Measurements from ENCODE around the gene ITGA5.
"Not testable (repeated sequence)": the region's sequence is repeated elsewhere in the genome, so short reads cannot be mapped to it uniquely, and the experiment has no call there.

DNA sequence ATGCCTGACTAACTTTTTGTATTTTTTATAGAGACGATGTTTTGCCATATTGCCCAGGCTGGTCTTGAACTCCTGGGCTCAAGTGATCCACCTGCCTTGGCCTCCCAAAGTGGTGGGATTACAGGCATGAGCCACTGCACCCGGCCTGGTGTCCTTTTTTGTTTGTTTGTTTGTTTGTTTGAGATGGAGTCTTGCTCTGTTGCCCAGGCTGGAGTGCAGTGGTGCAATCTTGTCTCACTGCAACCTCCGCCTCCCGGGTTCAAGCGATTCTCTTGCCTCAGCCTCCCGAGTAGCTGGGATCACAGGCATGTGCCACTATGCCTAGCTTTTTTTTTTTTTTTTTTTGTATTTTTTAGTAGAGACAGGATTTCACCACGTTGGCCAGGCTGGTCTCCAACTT is 64.8 kb downstream of the ITGA5 start:
- TF ChIP-seq, protein P1, sequence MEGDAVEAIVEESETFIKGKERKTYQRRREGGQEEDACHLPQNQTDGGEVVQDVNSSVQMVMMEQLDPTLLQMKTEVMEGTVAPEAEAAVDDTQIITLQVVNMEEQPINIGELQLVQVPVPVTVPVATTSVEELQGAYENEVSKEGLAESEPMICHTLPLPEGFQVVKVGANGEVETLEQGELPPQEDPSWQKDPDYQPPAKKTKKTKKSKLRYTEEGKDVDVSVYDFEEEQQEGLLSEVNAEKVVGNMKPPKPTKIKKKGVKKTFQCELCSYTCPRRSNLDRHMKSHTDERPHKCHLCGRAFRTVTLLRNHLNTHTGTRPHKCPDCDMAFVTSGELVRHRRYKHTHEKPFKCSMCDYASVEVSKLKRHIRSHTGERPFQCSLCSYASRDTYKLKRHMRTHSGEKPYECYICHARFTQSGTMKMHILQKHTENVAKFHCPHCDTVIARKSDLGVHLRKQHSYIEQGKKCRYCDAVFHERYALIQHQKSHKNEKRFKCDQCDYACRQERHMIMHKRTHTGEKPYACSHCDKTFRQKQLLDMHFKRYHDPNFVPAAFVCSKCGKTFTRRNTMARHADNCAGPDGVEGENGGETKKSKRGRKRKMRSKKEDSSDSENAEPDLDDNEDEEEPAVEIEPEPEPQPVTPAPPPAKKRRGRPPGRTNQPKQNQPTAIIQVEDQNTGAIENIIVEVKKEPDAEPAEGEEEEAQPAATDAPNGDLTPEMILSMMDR (IDR thresholded peaks at IDR 0.05; ENCODE audit: low read depth, low read length, poor library complexity, severe bottlenecking) = not testable (repeated sequence)
- TF ChIP-seq EZH2phosphoT487 (IDR thresholded peaks at IDR 0.05; ENCODE audit: borderline replicate concordance, low read length) = not testable (repeated sequence)
